K562 (cell line): ENCODE results near the gene CMSS1. TPM values are rescaled to one million over a fixed set of nuclear protein-coding genes. Genes with fewer than 3 reads are reported as not detected.
A peak's percentile ranks its signal among the peaks of the same experiment; 100 is the strongest.

Experiments
- ATAC-seq: fragments of 200-7000 bp; cut with Tn5 transposase; 3 replicates; pipeline ENCODE4 v1.9.1; 2020; ENCODE audit warnings: moderate library complexity
- BruUV-seq: library from RNA; stranded (reverse); fragments of 400-500 nt; replicated peaks from 2 replicates; lab custom pipeline; 2021; lab: Mats Ljungman, UMichigan
- CTCF ChIA-PET: fragments of 300-600 bp; formaldehyde crosslinking; extraction: SDS; loops from one replicate; lab custom pipeline; 2021; ENCODE audit warnings: low intra/inter-chr PET ratio; lab: Yijun Ruan, JAX
- POLR2A ChIA-PET: fragments of 300-600, 350-650 bp; sonication (Branson Sonifier 250); formaldehyde crosslinking; extraction: SDS; loops from one replicate; lab custom pipeline; 2021; ENCODE audit warnings: antibody characterized with exemption, inconsistent platforms; lab: Yijun Ruan, JAX
- DNase-seq, 4 experiments: peaks; one replicate each; pipeline versions ENCODE4 v3.0.0 to v3.0.0-alpha.2; 2011 to 2018; ENCODE audit warnings: low spot score in 3 of 4, mixed read lengths in 3 of 4; ENCODE audit errors: extremely low read depth in 1 of 4
- FAIRE-seq: peaks from 2 replicates; lab custom pipeline; 2011; peaks lifted over from hg19 to GRCh38; lab: Jason Lieb, UNC
- H2AFZ ChIP-seq: 2 replicates; pipeline ENCODE4 v1.6.0; 2011; ENCODE audit warnings: low read depth, low read length, control low read depth, inconsistent platforms
- H3K27ac ChIP-seq: fragments of 200-600 bp; 3 replicates; pipeline ENCODE4 v1.8.0; 2011; ENCODE audit warnings: low read depth, mild to moderate bottlenecking, control low read depth, inconsistent platforms, low read length, moderate library complexity, mixed read lengths; ENCODE audit errors: extremely low read depth
- H3K27me3 ChIP-seq, 2 experiments: fragments of 300-600 bp in 1 of 2; 2 replicates in 1 of 2; 3 replicates in 1 of 2; pipeline versions ENCODE4 v1.6.0 to v1.8.0; 2011; ENCODE audit warnings: inconsistent platforms in 2 of 2, low read length in 2 of 2, mild to moderate bottlenecking in 1 of 2, mixed read lengths in 1 of 2, moderate library complexity in 1 of 2; ENCODE audit not compliant: control insufficient read depth in 2 of 2, insufficient read depth in 2 of 2
- H3K36me3 ChIP-seq: fragments of 300-600 bp; 3 replicates; pipeline ENCODE4 v1.8.0; 2011; ENCODE audit warnings: mild to moderate bottlenecking, low read length, inconsistent platforms; ENCODE audit not compliant: control insufficient read depth, insufficient read depth
- H3K4me1 ChIP-seq, 2 experiments: fragments of 200-600 bp in 1 of 2; replicated peaks in 1 of 2; 2 replicates in 1 of 2; 3 replicates in 1 of 2; pipeline versions ENCODE4 v1.5.1 to v1.8.0; 2011; ENCODE audit warnings: inconsistent platforms in 2 of 2, low read length in 2 of 2, mild to moderate bottlenecking in 1 of 2, mixed read lengths in 1 of 2, moderate library complexity in 1 of 2; ENCODE audit not compliant: control insufficient read depth in 2 of 2, insufficient read depth in 2 of 2
- H3K4me2 ChIP-seq: 2 replicates; pipeline ENCODE4 v1.6.1; 2011; ENCODE audit warnings: low read length, control low read depth, inconsistent platforms, mixed read lengths; ENCODE audit not compliant: insufficient read depth
- H3K4me3 ChIP-seq: fragments of 200-600 bp; sonication (generic), shearing (Covaris generic); 2 replicates; pipeline ENCODE4 v1.5.1; 2016; ENCODE audit warnings: control low read depth, inconsistent platforms
- H3K79me2 ChIP-seq: fragments of 200-600 bp; 3 replicates; pipeline ENCODE4 v1.8.0; 2011; ENCODE audit warnings: low read length, inconsistent platforms; ENCODE audit not compliant: control insufficient read depth, insufficient read depth
- H3K9ac ChIP-seq, 2 experiments: 2 replicates each; pipeline versions ENCODE4 v1.6.0 to v1.6.1; 2011; ENCODE audit warnings: low read depth in 2 of 2, low read length in 2 of 2, control low read depth in 1 of 2, inconsistent platforms in 1 of 2, mild to moderate bottlenecking in 1 of 2, mixed read lengths in 1 of 2; ENCODE audit not compliant: insufficient read depth in 1 of 2
- H3K9me1 ChIP-seq: one replicate; pipeline ENCODE4 v1.6.0; 2011; ENCODE audit warnings: inconsistent platforms, mild to moderate bottlenecking, low read length, moderate library complexity; ENCODE audit not compliant: control insufficient read depth, insufficient read depth
- H3K9me3 ChIP-seq: replicated peaks from 2 replicates; pipeline ENCODE4 v1.5.1; 2011; ENCODE audit warnings: low read depth, low read length, inconsistent platforms; ENCODE audit not compliant: control insufficient read depth, insufficient read depth
- H4K20me1 ChIP-seq: replicated peaks from 2 replicates; pipeline ENCODE4 v1.6.1; 2011; ENCODE audit warnings: low read length, inconsistent platforms, mixed read lengths; ENCODE audit not compliant: control insufficient read depth, insufficient read depth
- E2F1 ChIP-seq: sonication (generic); formaldehyde crosslinking; IDR thresholded peaks from 2 replicates; pipeline ENCODE4 v1.8.1; 2023; ENCODE audit warnings: mild to moderate bottlenecking, missing genetic modification reagents, moderate library complexity
- EGR1 ChIP-seq: fragments of 450-650 bp; conservative IDR thresholded peaks from 2 replicates; pipeline ENCODE4 v1.6.1; 2017; ENCODE audit warnings: mild to moderate bottlenecking
- FOXJ2 ChIP-seq: fragments of 200-800 bp; sonication (Bioruptor generic); IDR thresholded peaks from 2 replicates; pipeline ENCODE4 v1.6.1; 2016; ENCODE audit warnings: missing genetic modification characterization, missing compliant biosample characterization
- NFYB ChIP-seq: IDR thresholded peaks from 2 replicates; pipeline ENCODE4 v1.6.1; 2011; ENCODE audit warnings: mild to moderate bottlenecking, moderate library complexity; ENCODE audit not compliant: insufficient read length; ENCODE audit errors: extremely low read depth
- SIX5 ChIP-seq, 2 experiments: IDR thresholded peaks; 2 replicates each; pipeline ENCODE4 v1.6.1; 2011; ENCODE audit warnings: low read length in 2 of 2, borderline replicate concordance in 1 of 2, low read depth in 1 of 2, mild to moderate bottlenecking in 1 of 2, moderate library complexity in 1 of 2; ENCODE audit not compliant: insufficient read depth in 1 of 2
- ZNF24 ChIP-seq: fragments of 450-650 bp; IDR thresholded peaks from 2 replicates; pipeline ENCODE4 v1.6.1; 2016
- ZNF512 ChIP-seq: IDR thresholded peaks from 2 replicates; pipeline ENCODE4 v1.6.1; 2016; ENCODE audit warnings: missing genetic modification characterization, missing compliant biosample characterization
- ZNF699 ChIP-seq: fragments of 250-450 bp; sonication (Bioruptor Pico); IDR thresholded peaks from 2 replicates; pipeline ENCODE4 v1.8.0; 2021; ENCODE audit warnings: mild to moderate bottlenecking, moderate library complexity; ENCODE audit not compliant: insufficient replicate concordance
- in situ Hi-C: fragments of 300-500 bp; cut with MboI; formaldehyde crosslinking; loops from 4 replicates; pipeline ENCODE4 v1.15.0; 2018; ENCODE audit warnings: inconsistent platforms, mixed read lengths
- intact Hi-C: fragments of 100-400 bp; cut with micrococcal nuclease; formaldehyde crosslinking; loops from 2 replicates; pipeline ENCODE4 v1.14.2; 2022
- polyA plus RNA-seq, 8 experiments: library from polyadenylated mRNA; depleted of rRNA in 4 of 8; stranded (reverse) in 5 of 8; unstranded in 3 of 8; fragments of >200 nt; fragmentation: Nextera tagmentation in 2 of 8; fragmentation: Illumina TruSeq in 1 of 8; extraction: Ambion mirVana in 2 of 8; extraction: Trizol in 1 of 8; gene quantifications; 2 replicates each; pipeline versions ENCODE4 v1.2.1 to v1.2.3, GENCODE V29; 2011 to 2014; ENCODE audit warnings: inconsistent platforms in 1 of 8, missing spikeins in 1 of 8
- total RNA-seq, 7 experiments: library from RNA; depleted of rRNA in 6 of 7; stranded (reverse); fragments of >200 nt in 6 of 7; fragmentation: Illumina TruSeq in 2 of 7; extraction: Trizol in 2 of 7; gene quantifications; 2 replicates each; pipeline versions ENCODE4 v1.2.1 to v1.2.3, GENCODE V29; 2011 to 2021; ENCODE audit warnings: low replicate concordance in 1 of 7

CMSS1 gene
- total and polyA plus RNA-seq, 9 of the 15 experiments (the other 6 are each of a cell fraction or from before 2014, with no cell fraction given): 46.9 to 109 (median 72.3) TPM

GRCh38 chr3:100090669-100091005 lies 273.0 kb downstream of the CMSS1 start:
- H3K9me1 ChIP-seq: no peaks in the 10 kb centered on the region
- in situ Hi-C loops: no loop called here
- H3K36me3 ChIP-seq: no peaks in the 10 kb centered on the region
- no peak overlapping the region for H3K4me2 ChIP-seq
- FAIRE-seq (no peak), ATAC-seq (peak; percentile 19; the same call in 2 of the 3 replicates), DNase-seq (no peak)
- H3K27ac ChIP-seq: no peak overlapping the region
- H3K79me2 ChIP-seq: no peaks in the 10 kb centered on the region
- ChIA-PET CTCF (no interaction called here), POLR2A (interaction anchor here (1.0 to 1.9 kb wide), 3 partner anchors 14 to 22 kb away, joined by 3 to 6 read pairs (median 4); no protein-coding TSS in a partner anchor)
- TF ChIP-seq ZNF699 (no peak), EGR1 (no peak), NFYB (no peak), FOXJ2 (tag) (no peak), E2F1 (no peak), SIX5 (IDR thresholded peaks at IDR 0.05; ENCODE audit: borderline replicate concordance in 1 of 2, insufficient read depth in 1 of 2, low read depth in 1 of 2, low read length in 2 of 2) (no peak), ZNF512 (tag) (no peak), ZNF24 (no peak)
- H3K9ac ChIP-seq: no peak overlapping the region
- no TSS peak for BruUV-seq
- H3K4me1 ChIP-seq: peaks cover 10 to 17% of the 10 kb centered on the region in 2 experiments; a peak in 3 of 5 replicates
- H3K27me3 ChIP-seq: no peaks in the 10 kb centered on the region
- no peak overlapping the region for H2AFZ ChIP-seq
- H3K4me3 ChIP-seq: no peak overlapping the region
- intact Hi-C loops: no loop called here
- no peaks in the 10 kb centered on the region for H4K20me1 ChIP-seq
- no peaks in the 10 kb centered on the region for H3K9me3 ChIP-seq
